GM23248 (cell line): ENCODE data around the gene TMEM255A. TPM values are rescaled to one million over a fixed set of nuclear protein-coding genes. Genes with fewer than 3 reads are reported as not detected.

Experiments used
- DNase-seq: peaks from one replicate; pipeline ENCODE4 v3.0.0-alpha.2; 2015
- H2AFZ ChIP-seq: fragments of 200-600 bp; sonication (generic); 2 replicates; pipeline ENCODE4 v1.6.1; 2016; ENCODE audit warnings: antibody characterized with exemption
- H3F3A ChIP-seq: fragments of 200-600 bp; sonication (generic); 2 replicates; pipeline ENCODE4 v1.6.1; 2016; ENCODE audit warnings: mild to moderate bottlenecking, antibody characterized with exemption, mixed run types; ENCODE audit not compliant: insufficient read depth
- H3K27ac ChIP-seq: fragments of 200-600 bp; sonication (generic); 2 replicates; pipeline ENCODE4 v1.5.1; 2016; ENCODE audit warnings: mild to moderate bottlenecking
- H3K27me3 ChIP-seq: fragments of 200-600 bp; sonication (generic); replicated peaks from 2 replicates; pipeline ENCODE4 v1.6.1; 2016; ENCODE audit warnings: mild to moderate bottlenecking; ENCODE audit not compliant: insufficient read depth
- H3K36me3 ChIP-seq: fragments of 200-600 bp; sonication (generic); 2 replicates; pipeline ENCODE4 v1.6.1; 2016; ENCODE audit warnings: low read depth, mild to moderate bottlenecking
- H3K4me1 ChIP-seq: fragments of 200-600 bp; sonication (generic); 2 replicates; pipeline ENCODE4 v1.6.1; 2016; ENCODE audit warnings: mild to moderate bottlenecking; ENCODE audit not compliant: insufficient read depth
- H3K4me2 ChIP-seq: fragments of 200-600 bp; sonication (generic); one replicate; pipeline ENCODE4 v1.6.1; 2016; ENCODE audit warnings: mild to moderate bottlenecking; ENCODE audit not compliant: unreplicated experiment
- H3K4me3 ChIP-seq: fragments of 200-600 bp; sonication (generic); 2 replicates; pipeline ENCODE4 v1.5.1; 2016; ENCODE audit warnings: mild to moderate bottlenecking
- H3K79me2 ChIP-seq: fragments of 200-600 bp; sonication (generic); 2 replicates; pipeline ENCODE4 v1.6.1; 2016; ENCODE audit warnings: mild to moderate bottlenecking; ENCODE audit not compliant: insufficient read depth
- H3K9ac ChIP-seq: fragments of 200-600 bp; sonication (generic); 2 replicates; pipeline ENCODE4 v1.6.1; 2016; ENCODE audit warnings: mild to moderate bottlenecking
- H3K9me2 ChIP-seq: fragments of 200-600 bp; sonication (generic); 2 replicates; pipeline ENCODE4 v1.6.1; 2016; ENCODE audit warnings: mixed run types, mild to moderate bottlenecking, moderate library complexity; ENCODE audit not compliant: insufficient read depth
- H3K9me3 ChIP-seq: fragments of 200-600 bp; sonication (generic); one replicate; pipeline ENCODE4 v1.6.1; 2017; ENCODE audit warnings: low read depth
- H4K20me1 ChIP-seq: fragments of 200-600 bp; sonication (generic); 2 replicates; pipeline ENCODE4 v1.6.0; 2016; ENCODE audit not compliant: insufficient read depth
- EZH2 ChIP-seq: fragments of 200-600 bp; sonication (generic); IDR thresholded peaks from 2 replicates; pipeline ENCODE4 v1.6.1; 2018; ENCODE audit warnings: antibody characterized with exemption, mild to moderate bottlenecking; ENCODE audit not compliant: insufficient read depth, poor library complexity, severe bottlenecking
- EZH2phosphoT487 ChIP-seq: fragments of 200-600 bp; sonication (generic); IDR thresholded peaks from 2 replicates; pipeline ENCODE4 v1.6.1; 2018; ENCODE audit warnings: antibody characterized with exemption, moderate library complexity, mild to moderate bottlenecking, low read depth; ENCODE audit not compliant: insufficient read depth
- WGBS, 2 experiments: methylation state at CpG; one replicate each; pipeline ENCODE4 v1.1.6; 2015 to 2017; ENCODE audit warnings: low lambda C conversion rate in 2 of 2, low coverage in 1 of 2; ENCODE audit errors: missing lambda C conversion rate in 2 of 2; 5-methylcytosine and 5-hydroxymethylcytosine counted together
- in situ Hi-C: fragments of 300-500 bp; cut with MboI; formaldehyde crosslinking; loops from 2 replicates; pipeline ENCODE4 v1.15.0; 2020
- polyA plus RNA-seq: library from polyadenylated mRNA; unstranded; fragments of >200 nt; fragmentation: Nextera tagmentation; extraction: Ambion mirVana; gene quantifications from 2 replicates; pipeline ENCODE4 v1.2.1, GENCODE V29; 2016
- total RNA-seq: library from RNA; depleted of rRNA; stranded (reverse); fragments of >200 nt; shearing (Covaris generic); gene quantifications from 2 replicates; pipeline ENCODE4 v1.2.3, GENCODE V29; 2014

TMEM255A gene
- total and polyA plus RNA-seq, 2 experiments from 2014 or later = not detected

GRCh38 chrX:120281761-120282160 is 29.5 kb downstream of the TMEM255A start:
- H3K27ac ChIP-seq = no peak overlapping the region
- 5 to 6% methylated on average over 4 of the region's 4 CpGs for WGBS, 2 experiments
- no peaks in the 10 kb centered on the region for H3F3A ChIP-seq
- H4K20me1 ChIP-seq = no peaks in the 10 kb centered on the region
- no peak for DNase-seq
- no peak overlapping the region for H3K9ac ChIP-seq
- no peaks in the 10 kb centered on the region for H3K9me2 ChIP-seq
- no peak overlapping the region for H3K4me2 ChIP-seq
- no peaks in the 10 kb centered on the region for H3K9me3 ChIP-seq
- H3K4me3 ChIP-seq = no peak overlapping the region
- no peaks in the 10 kb centered on the region for H3K27me3 ChIP-seq
- no peak overlapping the region for H2AFZ ChIP-seq
- TF ChIP-seq EZH2 = no peak
- TF ChIP-seq EZH2phosphoT487 = no peak
- in situ Hi-C loops = no loop called here
- H3K4me1 ChIP-seq = no peaks in the 10 kb centered on the region
- H3K79me2 ChIP-seq = no peaks in the 10 kb centered on the region
- H3K36me3 ChIP-seq = no peaks in the 10 kb centered on the region

- no peaks in the 10 kb centered on the region for H3K79me2 ChIP-seq
- H3K36me3 ChIP-seq = no peaks in the 10 kb centered on the region
- H3K4me3 ChIP-seq = no peak overlapping the region
- no peaks in the 10 kb centered on the region for H3K4me1 ChIP-seq
- H3K9ac ChIP-seq = no peak overlapping the region
- H3K9me2 ChIP-seq = no peaks in the 10 kb centered on the region
- no peaks in the 10 kb centered on the region for H3K27me3 ChIP-seq
- no peaks in the 10 kb centered on the region for H4K20me1 ChIP-seq
- H3K9me3 ChIP-seq = no peaks in the 10 kb centered on the region
- no peaks in the 10 kb centered on the region for H3F3A ChIP-seq
- 68% methylated on average over 10 of the region's 10 CpGs for WGBS, 2 experiments
- no peak overlapping the region for H3K4me2 ChIP-seq
- DNase-seq = no peak
- TF ChIP-seq EZH2 (no peak), EZH2phosphoT487 (no peak)
- H2AFZ ChIP-seq = no peak overlapping the region
- in situ Hi-C loops = no loop called here
- no peak overlapping the region for H3K27ac ChIP-seq
Measured at GRCh38 chrX:120281021-120281624, 30.1 kb downstream of the TMEM255A start.

GRCh38 chrX:120274958-120275357 is 36.3 kb downstream of the TMEM255A start:
- TF ChIP-seq EZH2 (no peak), EZH2phosphoT487 (no peak)
- H3K9me2 ChIP-seq = no peaks in the 10 kb centered on the region
- no peaks in the 10 kb centered on the region for H3K27me3 ChIP-seq
- no peak overlapping the region for H3K27ac ChIP-seq
- H3K79me2 ChIP-seq = no peaks in the 10 kb centered on the region
- no peak overlapping the region for H3K4me3 ChIP-seq
- H3K9me3 ChIP-seq = no peaks in the 10 kb centered on the region
- H3K36me3 ChIP-seq = no peaks in the 10 kb centered on the region
- no peaks in the 10 kb centered on the region for H3F3A ChIP-seq
- in situ Hi-C loops = no loop called here
- no peaks in the 10 kb centered on the region for H4K20me1 ChIP-seq
- no peak for DNase-seq
- H3K4me2 ChIP-seq = no peak overlapping the region
- H3K4me1 ChIP-seq = no peaks in the 10 kb centered on the region
- H2AFZ ChIP-seq = no peak overlapping the region
- H3K9ac ChIP-seq = no peak overlapping the region
- WGBS, 2 experiments = 38 to 53% methylated on average over 2 of the region's 2 CpGs

- Histone ChIP-seq H3K4me1 (no peaks in the 10 kb centered on the region), H3F3A (no peaks in the 10 kb centered on the region), H4K20me1 (no peaks in the 10 kb centered on the region), H3K9me2 (no peaks in the 10 kb centered on the region), H3K36me3 (no peaks in the 10 kb centered on the region), H3K9ac (no peak overlapping the region), H3K27me3 (no peaks in the 10 kb centered on the region), H3K79me2 (no peaks in the 10 kb centered on the region), H3K4me2 (no peak overlapping the region), H3K4me3 (no peak overlapping the region), H3K27ac (no peak overlapping the region), H3K9me3 (no peaks in the 10 kb centered on the region), H2AFZ (no peak overlapping the region)
- TF ChIP-seq EZH2phosphoT487 (no peak), EZH2 (no peak)
- DNase-seq = no peak
- in situ Hi-C loops = no loop called here
- WGBS, 2 experiments = 14 to 15% methylated on average over 2 of the region's 2 CpGs
Measured at GRCh38 chrX:120274145-120274544, 37.1 kb downstream of the TMEM255A start.

- Histone ChIP-seq H3K9me3 (no peaks in the 10 kb centered on the region), H3K79me2 (no peaks in the 10 kb centered on the region), H4K20me1 (no peaks in the 10 kb centered on the region), H3K9ac (no peak overlapping the region), H3K36me3 (no peaks in the 10 kb centered on the region), H3F3A (no peaks in the 10 kb centered on the region), H3K27ac (no peak overlapping the region), H3K4me2 (no peak overlapping the region), H3K4me1 (no peaks in the 10 kb centered on the region), H3K9me2 (no peaks in the 10 kb centered on the region), H3K4me3 (no peak overlapping the region), H3K27me3 (no peaks in the 10 kb centered on the region), H2AFZ (no peak overlapping the region)
- TF ChIP-seq EZH2phosphoT487 (no peak), EZH2 (no peak)
- DNase-seq = no peak
- WGBS, 2 experiments = 61 to 75% methylated on average over 2 of the region's 2 CpGs
- in situ Hi-C loops = no loop called here
Measured at GRCh38 chrX:120271218-120271617, 40.0 kb downstream of the TMEM255A start.
